ENCODE measurements around the gene MARCHF9. TPM values are rescaled to one million over a fixed set of nuclear protein-coding genes. Genes with fewer than 3 reads are reported as not detected.

The MARCHF9 gene
- total RNA-seq, 1 donor: 0.72 TPM

DNA sequence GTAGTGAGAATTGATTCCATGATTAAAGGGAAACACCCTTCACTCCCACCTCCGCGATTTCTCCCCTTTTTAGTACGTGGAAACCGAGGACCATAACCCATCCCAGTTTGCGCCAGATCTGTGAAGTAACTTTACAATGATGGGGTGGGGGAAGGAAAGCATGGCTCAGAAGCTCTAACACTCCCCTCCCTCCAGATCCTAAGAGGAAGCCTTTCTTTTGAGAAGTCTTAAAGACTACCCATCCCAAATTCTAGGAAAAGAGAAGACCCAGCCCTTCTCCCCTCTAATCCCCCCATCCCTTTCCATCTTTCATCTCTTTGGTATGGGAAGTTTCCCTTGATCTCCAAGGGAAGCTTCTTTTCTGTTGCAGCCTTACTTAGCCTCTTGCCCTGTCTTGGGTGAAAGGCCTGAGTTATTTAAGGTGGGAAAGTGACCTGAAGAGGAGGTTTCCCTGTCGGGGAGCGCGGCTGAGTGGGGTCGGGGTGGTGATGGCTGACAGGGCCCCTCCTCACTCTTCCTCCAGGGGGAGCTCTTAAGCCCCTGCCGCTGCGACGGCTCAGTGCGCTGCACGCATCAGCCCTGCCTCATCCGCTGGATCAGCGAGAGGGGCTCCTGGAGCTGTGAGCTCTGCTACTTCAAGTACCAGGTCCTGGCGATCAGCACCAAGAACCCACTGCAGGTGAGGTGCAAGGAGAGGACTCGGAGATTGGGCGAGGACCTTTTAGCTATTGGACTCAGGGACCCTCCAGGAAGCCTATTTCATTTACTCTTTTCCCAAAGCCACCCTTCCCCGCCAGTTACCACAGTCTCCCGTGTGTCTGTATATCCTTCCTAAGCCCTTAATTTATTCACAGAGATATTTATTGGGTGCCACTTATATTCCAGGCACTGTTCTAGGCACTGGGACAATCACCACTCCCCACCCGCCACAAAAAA lies 1.8 kb downstream of the MARCHF9 start:
- H3K9me3 ChIP-seq (ENCODE audit: low read depth, low read length): no peaks in the 10 kb centered on the region
- peaks cover 7% of the 10 kb centered on the region for H3K79me2 ChIP-seq (ENCODE audit: insufficient read depth, low read length)
- H4K20me1 ChIP-seq (ENCODE audit: insufficient read depth, low read length): peaks cover 2% of the 10 kb centered on the region
- H2AFZ ChIP-seq (ENCODE audit: low read length): no peak overlapping the region
- peak; percentile 36 for TF ChIP-seq CTCF (IDR thresholded peaks at IDR 0.05; ENCODE audit: extremely low read depth, low read depth, low read length)
- peaks cover 49% of the 10 kb centered on the region for H3K27me3 ChIP-seq (ENCODE audit: insufficient read depth, low read length)
- no peak overlapping the region for H3K27ac ChIP-seq (ENCODE audit: low read depth, low read length)
- H3K4me3 ChIP-seq (ENCODE audit: insufficient read depth, low read length): no peak overlapping the region
- H3K36me3 ChIP-seq (ENCODE audit: insufficient read depth, low read length): no peaks in the 10 kb centered on the region
- DNase-seq (ENCODE audit: insufficient read length, low spot score, missing footprints): peak; percentile 94
- peaks cover 6% of the 10 kb centered on the region for H3K4me1 ChIP-seq (ENCODE audit: insufficient read depth, low read length)
- H3K4me2 ChIP-seq (ENCODE audit: insufficient read depth, low read length): no peak overlapping the region

DNA sequence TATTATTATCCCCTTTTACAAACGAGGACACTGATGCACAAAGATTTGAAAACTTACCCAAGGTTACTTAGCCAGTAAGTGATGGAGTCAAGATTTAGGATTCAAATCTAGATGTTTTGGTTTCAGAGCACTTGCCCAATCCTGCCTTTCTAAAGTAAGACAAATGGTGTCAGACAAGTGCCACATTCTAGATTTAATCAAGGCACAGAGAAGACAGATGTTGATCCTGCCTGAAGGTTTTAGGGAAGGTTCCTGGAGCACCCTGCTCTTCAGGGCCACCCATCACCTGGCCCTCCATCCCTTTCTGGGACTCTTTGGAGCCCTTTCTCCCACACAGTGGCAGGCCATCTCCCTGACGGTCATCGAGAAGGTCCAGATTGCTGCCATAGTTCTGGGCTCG lies 2.9 kb downstream of the MARCHF9 start:
- peak; percentile 92 for DNase-seq (ENCODE audit: insufficient read length, low spot score, missing footprints)
- H4K20me1 ChIP-seq (ENCODE audit: insufficient read depth, low read length): peaks cover 2% of the 10 kb centered on the region
- H3K36me3 ChIP-seq (ENCODE audit: insufficient read depth, low read length): no peaks in the 10 kb centered on the region
- H3K4me1 ChIP-seq (ENCODE audit: insufficient read depth, low read length): peaks cover 2% of the 10 kb centered on the region
- no peak overlapping the region for H3K4me3 ChIP-seq (ENCODE audit: insufficient read depth, low read length)
- no peak overlapping the region for H3K4me2 ChIP-seq (ENCODE audit: insufficient read depth, low read length)
- no peak for TF ChIP-seq CTCF (IDR thresholded peaks at IDR 0.05; ENCODE audit: extremely low read depth, low read depth, low read length)
- H2AFZ ChIP-seq (ENCODE audit: low read length): no peak overlapping the region
- H3K9me3 ChIP-seq (ENCODE audit: low read depth, low read length): no peaks in the 10 kb centered on the region
- no peaks in the 10 kb centered on the region for H3K79me2 ChIP-seq (ENCODE audit: insufficient read depth, low read length)
- H3K27ac ChIP-seq (ENCODE audit: low read depth, low read length): no peak overlapping the region
- H3K27me3 ChIP-seq (ENCODE audit: insufficient read depth, low read length): peaks cover 48% of the 10 kb centered on the region

GRCh38 chr12:57758552-57759359 lies 3.9 kb downstream of the MARCHF9 start:
- Histone ChIP-seq H3K9me3 (ENCODE audit: low read depth, low read length) (no peaks in the 10 kb centered on the region), H3K4me3 (ENCODE audit: insufficient read depth, low read length) (no peak overlapping the region), H2AFZ (ENCODE audit: low read length) (no peak overlapping the region), H3K79me2 (ENCODE audit: insufficient read depth, low read length) (no peaks in the 10 kb centered on the region), H3K4me2 (ENCODE audit: insufficient read depth, low read length) (no peak overlapping the region), H3K36me3 (ENCODE audit: insufficient read depth, low read length) (no peaks in the 10 kb centered on the region), H3K4me1 (ENCODE audit: insufficient read depth, low read length) (no peaks in the 10 kb centered on the region), H3K27me3 (ENCODE audit: insufficient read depth, low read length) (peaks cover 47% of the 10 kb centered on the region), H3K27ac (ENCODE audit: low read depth, low read length) (no peak overlapping the region), H4K20me1 (ENCODE audit: insufficient read depth, low read length) (peaks cover 2% of the 10 kb centered on the region)
- TF ChIP-seq CTCF (IDR thresholded peaks at IDR 0.05; ENCODE audit: extremely low read depth, low read depth, low read length): no peak
- DNase-seq (ENCODE audit: insufficient read length, low spot score, missing footprints): no peak
